ENCODE measurements around the gene PKP1.
"Not testable (repeated sequence)": the region's sequence is repeated elsewhere in the genome, so short reads cannot be mapped to it uniquely, and the experiment has no call there.

PKP1 gene, protein sequence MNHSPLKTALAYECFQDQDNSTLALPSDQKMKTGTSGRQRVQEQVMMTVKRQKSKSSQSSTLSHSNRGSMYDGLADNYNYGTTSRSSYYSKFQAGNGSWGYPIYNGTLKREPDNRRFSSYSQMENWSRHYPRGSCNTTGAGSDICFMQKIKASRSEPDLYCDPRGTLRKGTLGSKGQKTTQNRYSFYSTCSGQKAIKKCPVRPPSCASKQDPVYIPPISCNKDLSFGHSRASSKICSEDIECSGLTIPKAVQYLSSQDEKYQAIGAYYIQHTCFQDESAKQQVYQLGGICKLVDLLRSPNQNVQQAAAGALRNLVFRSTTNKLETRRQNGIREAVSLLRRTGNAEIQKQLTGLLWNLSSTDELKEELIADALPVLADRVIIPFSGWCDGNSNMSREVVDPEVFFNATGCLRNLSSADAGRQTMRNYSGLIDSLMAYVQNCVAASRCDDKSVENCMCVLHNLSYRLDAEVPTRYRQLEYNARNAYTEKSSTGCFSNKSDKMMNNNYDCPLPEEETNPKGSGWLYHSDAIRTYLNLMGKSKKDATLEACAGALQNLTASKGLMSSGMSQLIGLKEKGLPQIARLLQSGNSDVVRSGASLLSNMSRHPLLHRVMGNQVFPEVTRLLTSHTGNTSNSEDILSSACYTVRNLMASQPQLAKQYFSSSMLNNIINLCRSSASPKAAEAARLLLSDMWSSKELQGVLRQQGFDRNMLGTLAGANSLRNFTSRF

GRCh38 chr1:201282931-201283829 lies at the start of gene PKP1:
Gene PKP1, plus strand, starts transcription at chr1:201283506. Its CDS starts 197 bp downstream, at chr1:201283703.
- no peak for DNase-seq (ENCODE audit: extremely low read depth in 1 of 2, low read depth in 1 of 2)

- DNase-seq (ENCODE audit: extremely low read depth in 1 of 2, low read depth in 1 of 2) = not testable (repeated sequence)
Observed at GRCh38 chr1:201239646-201240045, 43.7 kb upstream of the PKP1 start.

DNA sequence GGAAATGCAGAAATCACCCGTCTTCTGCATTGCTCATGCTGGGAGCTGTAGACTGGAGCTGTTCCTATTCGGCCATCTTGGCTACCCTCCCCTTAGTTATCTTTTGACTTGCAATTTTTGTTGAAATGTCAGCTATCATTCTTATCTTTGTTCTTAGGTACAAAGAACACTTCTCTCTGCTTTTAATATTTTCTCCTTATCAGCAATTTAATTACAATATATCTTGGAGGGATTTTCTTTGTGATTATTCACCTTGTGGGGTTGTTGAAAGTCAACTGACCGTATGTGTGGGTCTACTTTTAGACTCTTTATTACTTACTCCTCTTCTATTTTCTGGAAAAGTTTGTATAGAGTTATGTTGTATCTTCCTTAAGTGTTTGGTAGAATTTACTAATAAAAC lies 43.1 kb upstream of the PKP1 start:
- DNase-seq (ENCODE audit: extremely low read depth in 1 of 2, low read depth in 1 of 2) = no peak

GRCh38 chr1:201241736-201242135 lies 41.6 kb upstream of the PKP1 start:
- DNase-seq (ENCODE audit: extremely low read depth in 1 of 2, low read depth in 1 of 2) = no peak

DNA sequence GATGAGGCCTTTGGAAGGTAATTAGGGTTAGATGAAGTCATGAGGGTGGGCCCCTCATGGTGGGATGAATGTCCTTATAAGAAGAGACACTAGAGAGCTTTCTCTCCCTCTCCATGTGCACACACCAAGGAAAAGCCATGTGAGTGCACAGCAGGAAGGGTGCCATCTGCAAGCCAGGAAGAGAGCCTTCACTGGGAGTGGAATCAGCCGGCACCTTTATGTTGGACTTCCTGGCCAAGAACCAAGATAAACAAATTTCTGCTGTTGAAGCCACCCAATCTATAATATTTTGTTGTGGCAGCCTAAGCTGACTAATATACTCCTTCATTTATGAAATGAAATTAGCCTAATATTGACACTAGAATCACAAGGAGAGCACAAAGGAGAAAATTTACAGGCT lies 38.2 kb upstream of the PKP1 start:
- no peak for DNase-seq (ENCODE audit: extremely low read depth in 1 of 2, low read depth in 1 of 2)

DNA sequence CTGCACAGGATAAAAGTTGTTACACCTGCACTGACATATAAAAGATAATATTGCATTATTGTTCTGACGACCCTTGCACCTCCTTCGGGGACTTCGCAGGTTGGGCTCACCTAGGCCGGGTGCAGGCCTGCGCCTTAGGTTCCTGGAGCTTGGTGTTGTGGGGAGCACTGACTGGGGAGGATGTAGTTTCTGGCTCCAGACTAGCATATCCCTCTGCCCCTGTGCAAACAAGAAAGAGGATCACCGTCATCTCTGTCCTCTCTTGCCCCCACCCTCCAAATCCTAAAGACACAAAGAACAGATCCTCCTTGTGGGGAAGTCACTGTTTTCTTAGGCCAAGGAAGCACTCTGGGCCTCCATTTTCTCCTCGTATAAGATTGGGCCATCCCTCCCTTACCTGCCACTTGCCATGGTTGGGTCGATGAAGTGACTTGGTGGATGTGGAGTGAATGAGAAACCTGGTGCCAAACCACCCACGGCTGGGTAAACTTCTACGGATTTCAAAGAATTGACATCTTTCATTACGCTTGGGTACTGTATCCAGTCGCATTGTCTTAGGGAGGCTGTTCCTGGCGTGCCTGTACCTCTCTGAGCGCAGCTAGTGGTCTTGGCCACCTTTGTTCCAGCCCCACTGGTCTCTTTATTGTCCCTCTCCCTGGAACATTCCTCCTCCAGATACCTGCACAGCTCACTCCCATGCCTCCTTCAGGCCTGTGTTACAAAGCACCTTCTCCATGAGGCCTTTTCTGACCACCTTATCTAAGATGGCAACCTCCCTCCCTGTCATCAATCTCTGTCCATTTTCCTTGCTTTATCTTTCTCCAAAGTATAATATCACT lies 34.4 kb upstream of the PKP1 start:
- no peak for DNase-seq (ENCODE audit: extremely low read depth in 1 of 2, low read depth in 1 of 2)

- no peak for DNase-seq (ENCODE audit: extremely low read depth in 1 of 2, low read depth in 1 of 2)
Observed at GRCh38 chr1:201250326-201251011, 32.8 kb upstream of the PKP1 start.

DNA sequence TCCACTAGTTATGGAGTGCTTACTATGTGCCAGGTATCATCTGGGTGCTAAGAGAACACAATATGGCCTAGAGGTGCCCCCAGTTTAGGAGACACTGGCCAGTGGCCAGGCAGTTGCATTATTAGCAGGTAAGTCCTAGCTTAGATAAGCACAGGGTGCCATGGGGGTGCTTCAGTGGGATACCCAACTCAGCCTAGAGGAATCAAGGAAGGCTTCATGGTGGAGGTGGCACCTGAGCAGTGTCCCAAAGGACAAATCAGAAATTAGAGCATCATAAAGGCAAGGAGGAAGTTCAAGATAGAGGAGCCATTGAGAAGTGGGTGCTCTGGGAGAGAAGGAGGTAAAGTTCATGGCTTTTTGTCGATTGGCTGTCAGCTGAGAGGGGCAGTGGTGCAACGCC lies 31.9 kb upstream of the PKP1 start:
- DNase-seq (ENCODE audit: extremely low read depth in 1 of 2, low read depth in 1 of 2) = no peak

DNA sequence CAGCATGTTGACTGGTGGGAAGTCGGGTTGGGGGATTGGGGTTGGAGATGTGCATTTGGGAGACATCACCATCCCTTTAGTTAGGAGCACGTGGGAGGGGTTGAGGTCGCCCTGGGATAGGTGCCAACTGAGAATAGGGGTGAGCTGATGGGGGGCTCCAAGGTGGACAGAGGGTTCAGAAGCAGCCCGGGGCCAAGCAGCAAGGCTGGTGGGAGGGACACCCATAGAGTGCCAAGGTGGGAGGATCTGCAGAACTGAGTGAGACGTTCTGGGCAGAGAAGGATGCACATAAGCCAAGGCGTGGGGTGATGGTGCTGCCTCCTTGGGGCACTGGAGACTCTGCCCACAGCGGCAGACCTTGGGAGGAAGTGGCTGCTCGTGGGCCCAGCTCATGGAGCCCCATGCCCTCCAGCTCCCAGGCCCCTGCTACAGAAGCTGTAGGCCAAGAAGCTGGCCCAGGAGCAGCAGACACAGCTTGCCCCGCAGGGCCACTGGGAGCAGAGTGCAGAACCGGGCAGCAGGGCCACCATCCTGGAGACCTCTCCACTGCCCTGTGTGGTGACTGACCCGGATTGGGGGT lies 31.4 kb upstream of the PKP1 start:
- no peak for DNase-seq (ENCODE audit: extremely low read depth in 1 of 2, low read depth in 1 of 2)

- no peak for DNase-seq (ENCODE audit: extremely low read depth in 1 of 2, low read depth in 1 of 2)
Observed at GRCh38 chr1:201252944-201253371, 30.3 kb upstream of the PKP1 start.

DNA sequence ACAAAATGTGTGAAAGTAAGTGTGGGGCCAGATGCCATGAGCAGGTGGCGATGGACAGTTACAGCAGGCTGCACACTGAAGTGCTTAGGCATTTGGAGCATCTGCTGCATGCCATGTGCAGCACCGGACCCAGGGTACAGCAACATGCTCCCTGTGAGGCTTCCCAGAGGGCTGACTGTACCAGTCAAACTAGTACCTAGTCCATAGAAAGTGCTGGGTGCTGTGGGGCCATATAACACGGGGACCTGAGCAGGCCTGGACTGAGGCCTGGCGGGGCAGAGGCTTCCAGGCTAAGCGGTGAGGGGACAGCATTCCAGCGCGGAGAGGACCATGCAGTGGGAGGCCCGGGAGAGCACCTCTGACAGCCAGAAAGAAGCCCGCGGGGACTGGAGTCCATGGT lies 29.9 kb upstream of the PKP1 start:
- DNase-seq (ENCODE audit: extremely low read depth in 1 of 2, low read depth in 1 of 2) = no peak

DNA sequence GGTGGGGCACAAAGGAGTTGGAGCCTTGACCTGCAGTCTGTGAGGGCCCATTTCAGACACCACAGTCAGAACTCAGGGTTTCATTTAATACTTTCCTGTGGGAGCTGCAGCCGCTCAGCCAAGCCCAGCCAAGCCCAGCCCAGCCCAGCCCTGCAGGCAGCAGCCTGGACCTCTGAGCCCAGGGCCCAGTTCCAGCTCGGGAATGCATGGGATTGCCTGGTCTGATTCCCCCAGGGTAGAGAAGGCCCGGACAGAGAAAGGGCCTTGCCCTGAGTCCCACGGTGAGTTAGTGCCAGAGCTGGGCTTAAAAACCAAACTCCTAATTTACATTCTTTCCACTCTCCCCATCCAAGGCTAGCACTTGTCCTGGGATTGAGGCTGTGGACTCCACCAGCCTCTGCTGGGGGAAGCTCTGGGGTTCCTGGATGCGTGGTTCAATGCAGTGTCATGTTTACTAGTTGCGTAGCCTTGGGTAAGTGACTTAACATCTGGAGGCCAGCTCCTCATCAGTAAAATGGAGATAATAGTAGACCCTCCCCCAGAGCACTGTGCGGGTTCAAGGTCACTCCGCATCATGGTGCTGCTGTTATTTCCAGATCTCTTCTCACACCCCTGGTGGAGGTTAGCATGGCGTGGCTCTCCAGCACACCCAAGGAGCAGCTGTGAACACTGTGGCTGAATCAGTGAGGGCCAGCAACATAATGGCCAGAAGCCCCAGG lies 29.2 kb upstream of the PKP1 start:
- no peak for DNase-seq (ENCODE audit: extremely low read depth in 1 of 2, low read depth in 1 of 2)

- peak; percentile 8 to 44 for DNase-seq (ENCODE audit: extremely low read depth in 1 of 2, low read depth in 1 of 2)
Observed at GRCh38 chr1:201254625-201255478, 28.5 kb upstream of the PKP1 start.

DNA sequence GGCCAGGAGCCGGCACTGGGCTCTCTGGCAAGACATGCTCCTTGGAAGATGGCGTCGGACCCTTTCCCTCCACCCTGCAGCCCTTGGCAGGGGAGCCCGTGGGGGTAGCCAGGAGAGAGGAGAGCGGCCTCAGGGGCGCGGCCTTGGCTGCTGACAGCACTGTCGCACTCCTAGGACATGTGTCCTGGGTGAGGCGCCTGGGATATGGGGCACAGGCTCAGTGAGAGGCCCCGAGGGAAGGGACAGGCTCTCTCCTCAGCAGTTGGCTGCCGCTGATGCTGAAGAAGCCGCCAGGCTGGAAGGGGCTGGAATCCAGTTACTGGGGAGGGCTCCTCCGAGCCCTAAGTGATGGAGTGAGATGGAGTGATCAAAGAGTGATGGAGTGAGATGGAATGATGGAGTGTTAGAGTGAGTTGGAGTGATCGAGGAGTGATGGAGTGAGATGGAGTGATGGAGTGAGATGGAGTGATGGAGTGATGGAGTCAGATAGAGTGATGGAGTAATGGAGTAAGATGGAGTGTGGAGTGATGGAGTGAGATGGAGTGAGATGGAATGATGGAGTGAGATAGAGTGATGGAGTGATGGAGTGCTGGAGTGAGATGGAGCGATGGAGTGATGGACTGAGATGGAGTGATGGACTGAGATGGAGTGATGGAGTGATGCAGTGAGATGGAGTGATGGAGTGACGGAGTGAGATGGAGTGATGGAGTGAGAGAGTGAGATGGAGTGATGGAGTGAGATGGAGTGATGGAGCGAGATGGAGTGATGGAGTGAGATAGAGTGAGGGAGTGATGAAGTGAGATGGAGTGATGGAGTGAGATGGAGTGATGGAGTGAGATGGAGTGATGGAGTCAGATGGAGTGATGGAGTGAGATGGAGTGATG lies 27.6 kb upstream of the PKP1 start:
- DNase-seq (ENCODE audit: extremely low read depth in 1 of 2, low read depth in 1 of 2) = no peak

DNA sequence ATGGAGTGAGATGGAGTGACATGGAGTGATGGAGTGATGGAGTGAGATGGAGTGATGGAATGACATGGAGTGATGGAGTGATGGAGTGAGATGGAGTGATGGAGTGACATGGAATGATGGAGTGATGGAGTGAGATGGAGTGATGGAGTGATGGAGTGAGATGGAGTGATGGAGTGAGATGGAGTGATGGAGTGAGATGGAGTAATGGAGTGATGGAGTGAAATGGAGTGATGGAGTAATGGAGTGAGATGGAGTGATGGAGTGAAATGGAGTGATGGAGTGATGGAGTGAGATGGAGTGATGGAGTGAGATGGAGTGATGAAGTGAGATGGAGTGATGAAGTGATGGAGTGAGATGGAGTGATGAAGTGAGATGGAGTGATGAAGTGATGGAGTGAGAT lies 25.2 kb upstream of the PKP1 start:
- not testable (repeated sequence) for DNase-seq (ENCODE audit: extremely low read depth in 1 of 2, low read depth in 1 of 2)

- DNase-seq (ENCODE audit: extremely low read depth in 1 of 2, low read depth in 1 of 2) = no peak
Observed at GRCh38 chr1:201258763-201259230, 24.5 kb upstream of the PKP1 start.
